Measurements from ENCODE around the gene TCF3. TPM values are rescaled to one million over a fixed set of nuclear protein-coding genes. Genes with fewer than 3 reads are reported as not detected.

The TCF3 gene
- total and polyA plus RNA-seq, 4 donors = 5.2 to 119 (median 12.8) TPM

DNA sequence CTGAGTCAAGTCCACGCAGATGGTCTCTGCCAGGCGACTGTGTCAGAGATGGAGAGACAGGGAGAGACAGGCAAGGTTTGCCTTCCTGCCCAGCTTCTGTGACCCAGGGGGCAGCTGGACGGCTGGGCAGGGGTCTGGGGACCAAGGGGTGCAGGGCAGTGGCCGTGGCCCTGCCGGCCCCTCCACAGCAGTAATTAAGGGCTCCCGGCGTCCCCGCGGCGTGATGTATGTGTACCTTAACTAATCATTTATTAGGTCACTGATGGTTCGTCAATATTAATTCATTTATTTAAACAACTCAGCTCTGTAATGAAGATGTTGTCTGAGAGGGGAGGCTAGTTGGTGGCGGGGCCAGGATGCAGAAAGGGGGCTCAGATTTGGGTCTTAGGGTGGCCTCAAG is 28.6 kb upstream of the TCF3 start:
- no peak overlapping the region for H3K27ac ChIP-seq (ENCODE audit: low read depth in 1 of 2, low read length in 2 of 2)
- H3K36me3 ChIP-seq (ENCODE audit: control insufficient read depth in 4 of 4, insufficient read depth in 3 of 4, low read depth in 1 of 4, low read length in 3 of 4) = no peaks in the 10 kb centered on the region
- H3K27me3 ChIP-seq (ENCODE audit: control insufficient read depth in 4 of 4, insufficient read depth in 4 of 4, low read length in 3 of 4) = peaks cover 0 to 4% (median 2%) of the 10 kb centered on the region in 4 donors
- no peak for DNase-seq (ENCODE audit: low spot score)
- H3K9ac ChIP-seq (ENCODE audit: low read depth in 1 of 2, low read length in 2 of 2) = no peak overlapping the region
- no peaks in the 10 kb centered on the region for H3K9me3 ChIP-seq (ENCODE audit: control insufficient read depth in 4 of 4, low read length in 3 of 4)
- no peak for TF ChIP-seq EGR1 (IDR thresholded peaks at IDR 0.05; ENCODE audit: low read depth in 2 of 2)
- TF ChIP-seq MAX (IDR thresholded peaks at IDR 0.05) = no peak
- TF ChIP-seq FOXA1 (IDR thresholded peaks at IDR 0.05) = no peak
- no peak for TF ChIP-seq GABPA (IDR thresholded peaks at IDR 0.05 in 1 of 2, conservative IDR thresholded peaks at IDR 0.05 in 1 of 2)
- no peak for TF ChIP-seq NR2F2 (IDR thresholded peaks at IDR 0.05)
- TF ChIP-seq FOXA2 (IDR thresholded peaks at IDR 0.05) = no peak
- TF ChIP-seq HNF4G (IDR thresholded peaks at IDR 0.05) = no peak
- TF ChIP-seq TAF1 (conservative IDR thresholded peaks at IDR 0.05) = no peak
- no peak for TF ChIP-seq JUND (IDR thresholded peaks at IDR 0.05)
- TF ChIP-seq CTCF (IDR thresholded peaks at IDR 0.05; ENCODE audit: low read depth, low read length, missing input control) = no peak
- no peak for TF ChIP-seq HNF4A (conservative IDR thresholded peaks at IDR 0.05)
- TF ChIP-seq RXRA (IDR thresholded peaks at IDR 0.05) = no peak
- TF ChIP-seq, protein P1, sequence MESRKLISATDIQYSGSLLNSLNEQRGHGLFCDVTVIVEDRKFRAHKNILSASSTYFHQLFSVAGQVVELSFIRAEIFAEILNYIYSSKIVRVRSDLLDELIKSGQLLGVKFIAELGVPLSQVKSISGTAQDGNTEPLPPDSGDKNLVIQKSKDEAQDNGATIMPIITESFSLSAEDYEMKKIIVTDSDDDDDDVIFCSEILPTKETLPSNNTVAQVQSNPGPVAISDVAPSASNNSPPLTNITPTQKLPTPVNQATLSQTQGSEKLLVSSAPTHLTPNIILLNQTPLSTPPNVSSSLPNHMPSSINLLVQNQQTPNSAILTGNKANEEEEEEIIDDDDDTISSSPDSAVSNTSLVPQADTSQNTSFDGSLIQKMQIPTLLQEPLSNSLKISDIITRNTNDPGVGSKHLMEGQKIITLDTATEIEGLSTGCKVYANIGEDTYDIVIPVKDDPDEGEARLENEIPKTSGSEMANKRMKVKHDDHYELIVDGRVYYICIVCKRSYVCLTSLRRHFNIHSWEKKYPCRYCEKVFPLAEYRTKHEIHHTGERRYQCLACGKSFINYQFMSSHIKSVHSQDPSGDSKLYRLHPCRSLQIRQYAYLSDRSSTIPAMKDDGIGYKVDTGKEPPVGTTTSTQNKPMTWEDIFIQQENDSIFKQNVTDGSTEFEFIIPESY (IDR thresholded peaks at IDR 0.05) = no peak
- TF ChIP-seq YY1 (IDR thresholded peaks at IDR 0.05) = no peak
- TF ChIP-seq REST (IDR thresholded peaks at IDR 0.05) = no peak
- TF ChIP-seq, protein P2, sequence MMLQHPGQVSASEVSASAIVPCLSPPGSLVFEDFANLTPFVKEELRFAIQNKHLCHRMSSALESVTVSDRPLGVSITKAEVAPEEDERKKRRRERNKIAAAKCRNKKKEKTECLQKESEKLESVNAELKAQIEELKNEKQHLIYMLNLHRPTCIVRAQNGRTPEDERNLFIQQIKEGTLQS (IDR thresholded peaks at IDR 0.05) = no peak
- TF ChIP-seq RAD21 (IDR thresholded peaks at IDR 0.05) = no peak
- no peak for TF ChIP-seq SP1 (IDR thresholded peaks at IDR 0.05)
- WGBS = 51% methylated on average over 12 of the region's 12 CpGs
- peaks cover 0 to 3% (median under 1%) of the 10 kb centered on the region in 4 donors for H3K4me1 ChIP-seq (ENCODE audit: control insufficient read depth in 4 of 4, insufficient read depth in 4 of 4, low read length in 3 of 4)
- H3K4me3 ChIP-seq (ENCODE audit: low read depth in 1 of 3, low read length in 3 of 3) = no peak overlapping the region
